ENCODE measurements around the gene LRRC26. TPM values are rescaled to one million over a fixed set of nuclear protein-coding genes. Genes with fewer than 3 reads are reported as not detected.

LRRC26 gene
- total RNA-seq, 1 donor from 2014 or later = not detected

- Histone ChIP-seq H3K27me3 (peaks cover 23% of the 10 kb centered on the region), H3K27ac (no peak overlapping the region), H3K4me3 (no peak overlapping the region), H3K36me3 (no peaks in the 10 kb centered on the region), H3K9me3 (no peaks in the 10 kb centered on the region), H3K4me1 (peaks cover 11 to 15% of the 10 kb centered on the region in 2 donors)
- intact Hi-C loops (cut with DNase I) = no loop called here
- no peak for DNase-seq (ENCODE audit: low spot score in 2 of 2)
- no peak for TF ChIP-seq CTCF (IDR thresholded peaks at IDR 0.05)
Observed at GRCh38 chr9:137171149-137171900, 1.5 kb upstream of the LRRC26 start.

DNA sequence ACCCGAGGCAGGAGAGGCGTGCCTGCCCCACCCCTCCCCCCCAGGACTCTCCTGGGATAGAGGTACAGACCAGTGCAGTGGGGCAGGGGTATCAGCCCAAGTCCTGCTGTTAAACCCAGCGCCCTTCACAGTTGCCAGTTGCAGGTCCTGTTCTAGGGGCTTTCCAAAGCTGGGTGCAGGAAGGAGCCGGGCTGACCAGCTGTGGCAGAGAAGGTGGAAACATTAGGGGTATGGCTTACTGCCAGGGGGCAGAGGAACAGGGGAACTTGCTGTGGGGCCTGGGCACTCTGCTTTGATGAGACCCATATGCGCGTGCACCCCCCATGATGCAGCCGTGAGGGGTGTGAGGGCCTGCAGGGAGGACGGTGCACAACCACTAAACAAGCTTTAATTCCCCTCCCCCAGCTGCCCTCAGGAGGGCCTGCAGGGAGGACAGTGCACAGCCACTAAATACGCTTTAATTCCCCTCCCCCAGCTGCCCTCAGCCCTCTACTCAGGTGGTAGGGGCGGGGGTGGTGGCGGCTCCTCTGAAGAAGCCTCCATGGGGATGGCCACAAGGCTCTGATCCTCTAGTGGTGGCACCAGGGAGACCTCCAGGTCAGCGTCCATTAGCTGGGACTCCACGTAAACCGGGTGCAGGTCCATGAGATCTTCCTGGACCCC is 766 bp upstream of the LRRC26 start:
- Histone ChIP-seq H3K9me3 (no peaks in the 10 kb centered on the region), H3K36me3 (no peaks in the 10 kb centered on the region), H3K27me3 (peaks cover 30% of the 10 kb centered on the region), H3K27ac (no peak overlapping the region), H3K4me1 (peaks cover 11 to 15% of the 10 kb centered on the region in 2 donors), H3K4me3 (no peak overlapping the region)
- TF ChIP-seq CTCF (IDR thresholded peaks at IDR 0.05) = no peak
- intact Hi-C loops (cut with DNase I) = no loop called here
- no peak for DNase-seq (ENCODE audit: low spot score in 2 of 2)

DNA sequence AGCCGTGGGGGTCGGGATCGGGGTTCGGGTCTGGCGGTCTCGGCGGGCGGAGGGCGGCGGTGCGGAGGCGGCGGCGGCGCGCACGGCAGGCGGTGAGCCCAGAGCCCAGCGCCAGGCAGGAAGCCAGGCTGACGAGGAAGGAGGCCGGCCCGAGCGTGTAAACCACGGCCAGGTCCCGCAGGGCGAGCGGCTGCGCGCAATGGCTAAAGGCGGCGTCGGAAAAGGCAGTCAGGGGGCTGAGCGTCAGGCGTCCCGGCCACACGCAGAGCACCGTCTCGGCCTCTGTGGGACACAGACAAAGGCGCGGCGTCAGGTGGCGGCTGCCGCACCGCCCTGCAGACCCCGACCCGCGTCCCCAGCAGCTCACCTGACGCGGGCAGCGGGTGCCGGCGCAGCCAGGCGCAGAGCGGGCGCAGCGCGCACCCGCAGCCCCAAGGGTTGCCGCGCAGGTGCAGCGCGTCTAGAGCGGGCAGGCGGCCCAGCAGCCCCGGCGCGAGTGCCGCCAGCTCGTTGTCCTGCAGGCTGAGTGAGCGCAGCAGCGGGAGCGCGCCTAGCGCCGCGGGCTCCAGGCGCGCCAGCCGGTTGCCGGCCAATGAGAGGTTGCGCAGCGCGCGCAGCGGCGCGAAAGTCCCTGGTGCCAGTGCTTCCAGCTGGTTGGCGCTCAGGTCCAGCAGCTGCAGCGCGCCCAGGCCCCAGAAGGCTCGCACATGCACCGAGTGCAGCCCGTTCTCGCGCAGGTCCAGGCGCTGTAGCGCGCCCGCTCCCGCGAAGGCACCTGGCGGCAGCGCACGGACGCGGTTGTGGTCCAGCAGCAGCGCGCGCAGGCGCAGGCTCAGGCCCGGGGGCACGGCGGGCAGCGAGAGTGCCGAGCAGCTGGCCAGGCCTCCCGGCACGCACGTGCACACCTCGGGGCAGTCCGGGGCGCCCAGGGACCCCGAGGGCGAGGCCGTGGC is 671 bp downstream of the LRRC26 start:
- no peaks in the 10 kb centered on the region for H3K9me3 ChIP-seq
- peak overlapping the region; percentile 38 to 60 for H3K4me3 ChIP-seq
- no peak for TF ChIP-seq CTCF (IDR thresholded peaks at IDR 0.05)
- H3K36me3 ChIP-seq = no peaks in the 10 kb centered on the region
- H3K4me1 ChIP-seq = peaks cover 11 to 15% of the 10 kb centered on the region in 2 donors
- H3K27ac ChIP-seq = no peak overlapping the region
- DNase-seq (ENCODE audit: low spot score in 2 of 2) = no peak
- peaks cover 33% of the 10 kb centered on the region for H3K27me3 ChIP-seq
- intact Hi-C loops (cut with DNase I) = no loop called here

DNA sequence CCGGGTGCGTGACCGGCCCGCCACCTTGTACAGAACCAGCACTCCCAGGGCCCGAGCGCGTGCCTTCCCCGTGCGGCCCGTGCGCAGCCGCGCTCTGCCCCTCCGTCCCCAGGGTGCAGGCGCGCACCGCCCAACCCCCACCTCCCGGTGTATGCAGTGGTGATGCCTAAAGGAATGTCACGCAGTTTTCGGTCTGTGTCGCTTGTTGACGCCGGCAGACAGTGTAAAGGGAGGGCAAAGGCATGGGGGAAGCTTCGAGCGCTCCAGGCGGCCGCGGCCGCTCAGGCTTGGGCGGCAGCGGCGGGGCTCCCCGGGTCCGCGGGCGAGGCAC is 1.3 kb downstream of the LRRC26 start:
- Histone ChIP-seq H3K36me3 (no peaks in the 10 kb centered on the region), H3K4me3 (peak overlapping the region; percentile 38 to 60), H3K9me3 (no peaks in the 10 kb centered on the region), H3K27me3 (peaks cover 38% of the 10 kb centered on the region), H3K4me1 (peaks cover 11 to 15% of the 10 kb centered on the region in 2 donors), H3K27ac (no peak overlapping the region)
- no peak for DNase-seq (ENCODE audit: low spot score in 2 of 2)
- TF ChIP-seq CTCF (IDR thresholded peaks at IDR 0.05) = no peak
- intact Hi-C loops (cut with DNase I) = no loop called here

DNA sequence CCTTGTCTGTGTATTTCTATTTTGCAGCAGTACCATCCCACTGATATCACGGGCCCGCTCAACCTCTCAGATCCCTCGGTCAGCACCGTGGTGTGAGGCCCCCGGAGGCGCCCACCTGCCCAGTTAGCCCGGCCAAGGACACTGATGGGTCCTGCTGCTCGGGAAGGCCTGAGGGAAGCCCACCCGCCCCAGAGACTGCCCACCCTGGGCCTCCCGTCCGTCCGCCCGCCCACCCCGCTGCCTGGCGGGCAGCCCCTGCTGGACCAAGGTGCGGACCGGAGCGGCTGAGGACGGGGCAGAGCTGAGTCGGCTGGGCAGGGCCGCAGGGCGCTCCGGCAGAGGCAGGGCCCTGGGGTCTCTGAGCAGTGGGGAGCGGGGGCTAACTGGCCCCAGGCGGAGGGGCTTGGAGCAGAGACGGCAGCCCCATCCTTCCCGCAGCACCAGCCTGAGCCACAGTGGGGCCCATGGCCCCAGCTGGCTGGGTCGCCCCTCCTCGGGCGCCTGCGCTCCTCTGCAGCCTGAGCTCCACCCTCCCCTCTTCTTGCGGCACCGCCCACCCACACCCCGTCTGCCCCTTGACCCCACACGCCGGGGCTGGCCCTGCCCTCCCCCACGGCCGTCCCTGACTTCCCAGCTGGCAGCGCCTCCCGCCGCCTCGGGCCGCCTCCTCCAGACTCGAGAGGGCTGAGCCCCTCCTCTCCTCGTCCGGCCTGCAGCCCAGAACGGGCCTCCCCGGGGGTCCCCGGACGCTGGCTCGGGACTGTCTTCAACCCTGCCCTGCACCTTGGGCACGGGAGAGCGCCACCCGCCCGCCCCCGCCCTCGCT is 1.9 kb downstream of the LRRC26 start:
- Histone ChIP-seq H3K27me3 (peaks cover 42% of the 10 kb centered on the region), H3K9me3 (no peaks in the 10 kb centered on the region), H3K4me3 (peak overlapping the region; percentile 38 to 60), H3K36me3 (no peaks in the 10 kb centered on the region), H3K4me1 (peaks cover 15 to 16% of the 10 kb centered on the region in 2 donors), H3K27ac (no peak overlapping the region)
- intact Hi-C loops (cut with DNase I) = no loop called here
- no peak for DNase-seq (ENCODE audit: low spot score in 2 of 2)
- TF ChIP-seq CTCF (IDR thresholded peaks at IDR 0.05) = no peak
